WERI-Rb-1 (cell line): ENCODE measurements around the gene BLNK.

Experiments
- DNase-seq: peaks from one replicate; pipeline ENCODE4 v3.0.0-alpha.2; 2020
- H3K27ac ChIP-seq: fragments of 250-450 bp; sonication (Bioruptor Pico); 2 replicates; pipeline ENCODE4 v1.5.1; 2020; ENCODE audit warnings: mild to moderate bottlenecking, moderate library complexity
- H3K27me3 ChIP-seq: fragments of 250-450 bp; sonication (Bioruptor Pico); 2 replicates; pipeline ENCODE4 v1.5.1; 2021; ENCODE audit warnings: mild to moderate bottlenecking, low read depth, moderate library complexity; ENCODE audit not compliant: insufficient read depth, severe bottlenecking
- H3K36me3 ChIP-seq: fragments of 250-450 bp; sonication (Bioruptor Pico); 2 replicates; pipeline ENCODE4 v1.5.1; 2020; ENCODE audit warnings: mild to moderate bottlenecking, moderate library complexity
- H3K4me3 ChIP-seq: 2 replicates; pipeline ENCODE4 v1.5.1; 2011; ENCODE audit warnings: low read depth, mild to moderate bottlenecking, control low read depth, low read length
- H3K9me3 ChIP-seq: fragments of 250-450 bp; sonication (Bioruptor Pico); 2 replicates; pipeline ENCODE4 v1.5.1; 2021; ENCODE audit warnings: mild to moderate bottlenecking, moderate library complexity; ENCODE audit not compliant: severe bottlenecking
- CTCF ChIP-seq: IDR thresholded peaks from 2 replicates; pipeline ENCODE4 v1.5.1; 2011; ENCODE audit warnings: low read depth, mild to moderate bottlenecking, control low read depth, inconsistent platforms, low read length

BLNK gene

GRCh38 chr10:96172666-96173065, 98.7 kb downstream of the BLNK start:
- Histone ChIP-seq H3K27ac (no peak overlapping the region), H3K36me3 (no peaks in the 10 kb centered on the region), H3K4me3 (no peak overlapping the region), H3K27me3 (no peaks in the 10 kb centered on the region), H3K9me3 (peaks cover 12% of the 10 kb centered on the region)
- no peak for DNase-seq
- TF ChIP-seq CTCF, result no peak

GRCh38 chr10:96170230-96170629, 101.1 kb downstream of the BLNK start:
- Histone ChIP-seq H3K27ac (no peak overlapping the region), H3K9me3 (no peaks in the 10 kb centered on the region), H3K4me3 (no peak overlapping the region), H3K36me3 (no peaks in the 10 kb centered on the region), H3K27me3 (no peaks in the 10 kb centered on the region)
- no peak for DNase-seq
- TF ChIP-seq CTCF, result no peak

- no peak for DNase-seq
These were observed 102.8 kb downstream of the BLNK start for GRCh38 chr10:96168546-96168945.

GRCh38 chr10:96165726-96166125, 105.6 kb downstream of the BLNK start:
- Histone ChIP-seq H3K4me3 (no peak overlapping the region), H3K27ac (no peak overlapping the region), H3K36me3 (no peaks in the 10 kb centered on the region), H3K27me3 (no peaks in the 10 kb centered on the region), H3K9me3 (no peaks in the 10 kb centered on the region)
- TF ChIP-seq CTCF, result no peak
- no peak for DNase-seq

More at GRCh38 chr10:96168546-96168945, 102.8 kb downstream of the BLNK start:
- Histone ChIP-seq H3K9me3 (no peaks in the 10 kb centered on the region), H3K27ac (no peak overlapping the region), H3K27me3 (no peaks in the 10 kb centered on the region), H3K36me3 (no peaks in the 10 kb centered on the region), H3K4me3 (no peak overlapping the region)
- no peak for TF ChIP-seq CTCF

- TF ChIP-seq CTCF, result no peak
- DNase-seq, result no peak
- Histone ChIP-seq H3K36me3 (peaks cover 55% of the 10 kb centered on the region), H3K27me3 (no peaks in the 10 kb centered on the region), H3K27ac (no peak overlapping the region), H3K9me3 (no peaks in the 10 kb centered on the region), H3K4me3 (no peak overlapping the region)
These were observed 118.3 kb downstream of the BLNK start for GRCh38 chr10:96153070-96153469.

- Histone ChIP-seq H3K9me3 (no peaks in the 10 kb centered on the region), H3K27me3 (no peaks in the 10 kb centered on the region), H3K27ac (no peak overlapping the region), H3K36me3 (peaks cover 52% of the 10 kb centered on the region), H3K4me3 (no peak overlapping the region)
- TF ChIP-seq CTCF, result no peak
- DNase-seq, result no peak
These were observed 118.9 kb downstream of the BLNK start for GRCh38 chr10:96152437-96152836.
